Retina (tissue), 1 donor: ENCODE data around the gene IKZF1.

Experiments used
- DNase-seq: peaks from one replicate; pipeline ENCODE4 v3.0.0-alpha.2; 2016

The IKZF1 gene

DNA sequence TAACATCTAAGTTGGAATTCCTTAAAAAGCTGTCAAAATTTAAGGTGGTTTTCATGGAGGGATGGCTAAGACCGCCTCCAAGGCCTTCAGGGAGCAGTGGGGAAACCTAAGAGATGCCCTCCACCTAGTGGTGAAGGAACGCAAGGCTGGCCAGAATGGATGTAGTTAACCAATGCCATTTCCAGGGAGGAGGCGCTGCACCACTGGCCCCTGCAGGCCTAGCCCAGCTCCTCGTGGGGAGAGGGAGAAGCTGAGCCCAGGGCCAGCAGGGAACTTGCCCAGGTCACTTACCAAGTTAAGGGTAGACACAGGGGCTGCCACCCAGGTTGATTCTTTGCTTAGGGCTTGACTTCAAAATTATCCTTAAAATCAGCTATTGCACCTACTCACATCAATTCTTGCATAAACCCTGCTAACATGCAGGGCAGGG is 113.6 kb downstream of the IKZF1 start:
- peak; percentile 77 for DNase-seq

DNA sequence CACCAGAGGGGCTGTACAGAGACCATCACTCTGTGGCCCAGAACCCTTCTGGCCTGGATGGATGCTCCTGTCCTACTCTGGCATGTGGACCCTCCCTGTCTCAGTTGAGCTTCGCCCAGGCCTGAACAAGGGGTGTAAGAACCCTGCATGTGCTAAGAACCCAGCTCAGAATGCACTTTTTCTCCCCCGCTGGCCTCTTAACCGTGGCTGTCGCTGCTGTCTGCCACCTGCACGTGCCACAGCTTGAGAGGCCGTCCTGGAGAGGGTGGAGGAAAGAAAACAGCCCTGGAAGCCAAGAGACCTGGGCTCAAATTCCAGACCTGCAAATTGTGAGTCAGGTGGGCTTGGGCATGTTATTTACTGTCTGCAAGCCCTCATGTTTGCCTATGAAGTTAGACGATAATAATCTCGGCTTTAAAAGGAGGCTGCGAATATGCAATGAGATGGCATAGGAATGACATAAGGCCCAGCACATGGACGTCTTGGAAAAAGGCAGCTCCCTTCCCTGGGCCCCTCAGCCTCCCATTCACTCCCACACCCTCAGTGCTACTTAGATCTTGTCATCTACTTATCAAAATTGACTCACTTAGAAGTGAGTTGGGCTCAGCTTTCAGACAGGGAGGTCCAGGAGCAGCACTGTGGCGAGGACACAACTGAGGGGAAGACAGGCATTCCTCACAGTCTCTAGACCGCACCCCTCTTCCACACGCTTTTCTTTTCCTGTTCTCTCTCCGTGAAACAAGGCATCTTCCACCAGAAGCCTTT is 114.2 kb downstream of the IKZF1 start:
- DNase-seq = no peak

DNA sequence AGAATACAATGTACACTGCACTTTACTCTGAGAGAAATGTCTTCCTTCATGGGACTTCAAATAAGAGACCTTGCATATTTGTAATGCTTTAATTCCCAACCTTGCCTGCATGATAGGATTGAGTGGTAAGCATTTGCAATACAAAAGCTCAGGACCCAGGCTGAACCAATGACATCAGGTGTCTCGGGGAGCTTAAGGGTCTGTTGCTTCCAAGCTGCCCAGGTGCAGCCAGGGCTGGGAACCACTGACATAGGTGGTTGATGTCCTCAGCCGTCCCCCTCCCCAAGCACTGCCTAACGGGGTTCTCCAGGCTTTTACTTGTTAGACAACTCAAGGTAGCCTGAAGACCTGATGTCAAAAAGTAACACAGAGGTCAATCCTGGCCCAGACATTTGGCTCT is 116.5 kb downstream of the IKZF1 start:
- no peak for DNase-seq

DNA sequence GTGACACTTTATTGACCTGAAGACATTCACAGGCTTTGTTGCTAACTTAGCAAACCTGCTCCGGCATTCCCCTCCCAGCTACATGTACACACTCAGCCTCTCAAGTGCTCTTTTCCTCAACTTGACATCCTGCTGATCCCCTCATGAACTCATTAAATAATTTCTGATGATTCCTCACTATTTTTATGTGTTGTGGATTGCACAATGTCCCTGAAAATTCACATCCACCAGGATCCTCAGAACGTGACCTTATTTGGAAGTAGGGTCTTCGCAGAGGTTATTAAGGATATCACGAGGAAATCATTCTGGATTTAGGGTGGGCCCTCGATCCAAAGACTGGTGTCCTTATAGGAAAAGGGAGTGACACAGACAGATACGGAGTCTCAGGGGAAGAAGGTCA is 118.3 kb downstream of the IKZF1 start:
- DNase-seq = no peak

DNA sequence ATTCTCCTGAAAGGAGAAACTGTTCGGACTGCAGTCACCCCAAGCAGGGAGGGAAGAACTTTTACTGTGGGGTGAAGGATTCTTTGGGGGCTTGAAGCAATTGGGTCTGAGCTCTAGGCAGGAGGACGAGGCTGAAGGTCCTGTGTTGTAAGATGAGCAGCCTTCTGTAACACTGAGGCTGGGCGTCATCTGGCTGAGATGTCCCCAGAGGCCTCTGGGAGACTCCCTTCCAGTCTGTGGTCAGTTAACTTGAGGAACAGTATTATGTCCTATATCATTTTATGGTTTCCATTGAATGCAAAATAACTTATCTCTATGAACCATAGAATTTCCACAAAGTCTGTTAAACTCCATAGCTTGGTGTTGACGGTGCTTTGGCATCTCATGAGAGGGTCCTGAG is 119.3 kb downstream of the IKZF1 start:
- no peak for DNase-seq

DNA sequence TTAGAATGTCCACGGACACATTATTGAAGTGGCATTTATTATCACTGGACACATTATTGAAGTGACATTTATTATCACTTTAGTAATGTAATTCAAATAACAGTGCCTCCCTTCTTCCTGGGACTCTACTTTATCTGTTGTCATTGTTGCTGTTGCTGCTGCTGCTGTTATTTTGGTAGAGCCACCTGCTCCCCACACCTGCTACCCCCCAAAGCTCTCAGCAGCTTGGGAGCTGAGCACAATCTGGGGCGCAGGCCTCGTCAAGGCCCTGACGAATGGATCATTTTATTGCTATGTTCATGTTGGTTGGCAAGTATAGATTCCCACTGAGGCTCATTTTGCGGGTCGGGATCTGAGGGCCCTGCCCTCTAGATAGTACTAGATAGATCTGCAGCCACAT is 120.8 kb downstream of the IKZF1 start:
- DNase-seq = no peak

DNA sequence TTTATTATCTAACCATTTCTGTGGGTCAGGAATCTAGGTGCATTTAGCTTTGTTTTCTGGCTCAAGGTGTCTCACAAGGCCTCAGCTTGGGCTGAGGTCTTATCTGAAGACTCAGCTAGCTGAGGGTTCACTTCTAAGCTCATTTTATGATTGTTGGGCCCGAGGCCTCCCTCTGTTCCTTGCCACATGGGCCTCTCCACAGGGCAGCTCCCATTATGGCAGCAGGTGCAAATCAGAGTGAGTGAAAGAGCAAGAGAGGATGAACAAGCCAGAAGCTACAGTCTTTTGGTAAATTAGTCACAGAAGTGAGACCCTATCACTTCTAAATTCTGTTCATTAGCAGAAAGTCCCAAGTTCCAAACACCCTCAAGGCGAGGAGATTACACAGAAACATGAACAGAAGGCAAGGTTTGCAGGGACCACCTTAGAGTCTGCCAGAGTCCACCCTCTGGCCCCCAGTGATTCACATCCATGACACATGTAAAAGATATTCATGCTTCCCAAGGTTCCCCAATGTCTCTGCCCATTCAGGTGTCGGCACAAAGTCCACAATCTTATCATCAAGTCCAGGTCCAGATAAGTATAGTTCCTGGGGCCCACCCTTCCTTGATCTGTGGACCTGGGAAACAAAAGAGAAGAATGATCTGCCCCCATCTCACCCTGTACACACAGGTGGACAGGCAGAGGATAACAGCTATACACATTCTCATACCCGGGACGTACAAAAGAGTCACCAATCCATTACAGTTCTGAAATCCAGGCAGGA is 121.9 kb downstream of the IKZF1 start:
- DNase-seq = no peak

DNA sequence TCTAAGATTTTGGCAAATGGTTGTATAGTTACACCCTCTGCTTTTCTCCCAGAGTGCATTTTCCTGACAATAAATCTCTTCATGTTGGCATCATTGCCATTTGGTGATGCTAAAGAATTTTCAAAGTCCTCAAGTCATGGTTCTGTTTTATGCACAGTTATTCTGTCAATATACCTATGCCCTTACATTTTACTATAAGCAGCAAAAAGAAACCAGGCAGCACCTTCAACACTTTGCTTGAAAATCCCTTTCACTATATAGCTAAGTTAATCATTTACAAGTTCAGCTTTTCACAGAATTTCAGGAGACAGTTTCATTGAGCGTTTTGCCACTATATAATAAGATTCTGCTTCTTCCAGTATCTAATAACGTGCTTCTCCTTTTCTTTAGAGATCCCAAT is 123.0 kb downstream of the IKZF1 start:
- no peak for DNase-seq

DNA sequence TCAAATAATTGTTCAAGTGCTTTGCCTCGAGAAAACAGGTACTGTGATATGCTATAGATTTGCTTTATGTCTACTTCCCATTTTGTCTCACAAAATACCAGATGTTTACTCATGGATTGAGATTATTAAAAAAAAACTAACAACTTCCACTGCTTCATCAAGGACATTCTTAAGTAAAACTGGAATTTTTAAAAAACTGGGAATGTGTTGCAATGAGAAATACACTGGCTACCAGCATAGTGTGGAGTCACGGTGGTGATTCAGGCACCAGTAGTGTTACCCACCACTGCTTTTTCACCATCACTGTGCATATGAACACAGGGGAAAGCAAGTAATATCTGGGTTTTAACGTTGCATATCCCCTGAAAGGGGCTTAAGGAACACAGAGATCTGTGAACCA is 124.4 kb downstream of the IKZF1 start:
- DNase-seq = no peak

DNA sequence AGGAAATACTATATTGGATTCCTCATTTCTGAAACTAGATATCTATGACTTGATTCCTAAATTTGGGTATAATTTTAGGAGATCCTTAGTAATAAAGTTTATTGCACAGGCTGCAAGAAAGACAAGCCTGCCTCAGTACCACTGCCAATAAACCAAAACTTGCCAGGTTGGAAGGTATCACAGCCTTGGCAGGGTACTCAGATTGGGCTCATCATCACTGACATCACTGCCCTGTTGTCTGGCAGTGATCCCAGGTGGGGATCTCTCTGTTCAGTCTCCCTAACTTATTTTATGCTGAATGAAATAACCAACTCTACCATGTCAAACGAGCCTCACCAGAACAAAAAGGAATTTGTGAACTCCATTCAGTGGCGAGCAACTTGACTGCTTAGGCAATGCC is 126.8 kb downstream of the IKZF1 start:
- no peak for DNase-seq

DNA sequence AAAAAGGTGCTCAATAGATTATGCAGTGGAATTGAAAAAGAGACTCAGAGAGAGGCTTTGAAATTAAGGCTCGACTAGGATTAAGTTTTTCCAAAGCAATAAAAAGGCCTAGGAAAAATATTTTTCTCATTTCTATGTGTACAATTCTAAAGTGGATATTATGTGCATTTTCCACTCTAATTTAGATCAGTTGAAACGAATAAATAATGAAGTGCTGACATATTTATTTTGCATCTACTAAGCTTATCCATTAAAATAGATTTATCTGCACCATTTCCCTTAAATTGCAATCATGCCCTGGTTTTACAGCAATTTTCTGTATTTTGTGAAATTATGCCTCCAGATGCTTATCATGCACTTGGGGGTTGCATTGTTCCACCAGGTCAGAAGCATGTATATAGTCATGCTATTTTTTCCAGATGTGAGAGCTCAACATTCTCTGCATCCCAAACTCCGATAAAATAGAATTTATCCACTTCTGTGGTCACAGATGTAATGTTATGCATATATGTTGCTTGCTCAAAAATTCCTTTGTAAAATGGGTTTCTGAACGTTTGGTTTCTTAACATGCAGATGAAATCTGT is 127.3 kb downstream of the IKZF1 start:
- DNase-seq = no peak

DNA sequence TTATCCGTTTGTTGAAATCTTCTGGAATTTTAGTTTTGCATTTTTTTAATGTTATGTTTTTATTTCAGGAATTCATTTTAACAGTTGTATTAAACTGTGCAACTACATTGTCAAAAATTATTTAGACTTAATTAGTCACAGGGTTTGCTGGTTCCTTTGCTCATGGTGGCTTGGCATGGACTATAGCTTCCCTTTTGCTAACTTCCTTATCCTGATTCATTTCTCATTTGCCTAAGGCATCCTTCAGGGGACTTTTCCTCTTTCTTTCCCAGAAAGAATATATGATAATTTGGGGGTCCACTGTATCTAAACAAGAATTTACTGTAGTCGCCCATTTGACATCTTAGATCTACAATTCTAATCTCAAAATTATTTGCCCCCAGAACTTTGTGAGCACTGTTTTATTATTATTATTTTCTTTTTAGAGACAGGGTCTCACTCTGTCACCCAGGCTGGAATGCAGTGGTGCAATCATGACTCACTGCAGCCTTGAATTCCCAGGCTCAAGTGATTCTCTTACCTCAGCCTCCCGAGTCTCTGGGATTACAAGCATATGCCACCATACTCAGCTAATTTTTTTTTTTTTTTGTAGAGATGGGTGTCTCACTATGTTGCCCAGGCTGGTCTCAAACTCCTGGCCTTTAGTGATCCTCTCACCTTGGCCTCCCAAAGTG is 131.8 kb downstream of the IKZF1 start:
- no peak for DNase-seq

DNA sequence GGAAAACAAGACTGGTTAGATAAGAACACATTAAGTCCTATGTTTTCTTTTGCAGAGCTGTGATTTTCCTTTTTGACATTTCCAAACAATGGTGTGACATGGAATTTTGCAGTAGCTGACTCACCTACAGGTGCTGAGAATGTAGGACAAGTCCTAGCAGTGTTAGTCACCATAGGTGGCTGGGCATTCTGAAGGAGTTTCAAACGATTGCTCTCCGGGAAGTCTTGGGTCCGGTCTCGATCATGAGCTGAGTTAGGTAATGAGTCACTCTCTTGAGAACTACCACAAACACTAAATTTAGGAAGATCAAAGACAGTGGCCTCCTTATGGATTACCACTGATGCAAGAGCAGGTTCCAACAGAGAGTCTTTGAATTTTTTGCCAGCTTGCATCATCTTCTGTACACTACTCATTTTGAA is 142.0 kb downstream of the IKZF1 start:
- no peak for DNase-seq

DNA sequence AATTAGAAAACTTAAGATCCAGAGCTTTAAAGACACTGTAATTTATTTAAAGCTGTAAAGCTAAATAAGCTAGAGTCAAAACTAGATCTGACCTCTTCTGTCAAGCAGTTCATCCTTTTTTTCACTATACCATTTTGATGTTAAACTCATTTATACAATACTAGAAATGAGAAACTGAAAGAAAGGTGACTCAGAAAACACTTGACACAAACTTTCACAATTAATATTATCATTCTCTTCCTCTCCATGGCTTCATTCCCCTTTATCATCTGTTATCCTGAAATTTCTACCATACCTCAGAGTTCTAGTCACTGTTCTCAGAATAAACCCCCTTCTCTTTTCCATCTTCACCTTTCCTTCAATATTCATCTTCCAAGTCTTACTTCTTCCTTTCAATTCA is 144.3 kb downstream of the IKZF1 start:
- DNase-seq = no peak

DNA sequence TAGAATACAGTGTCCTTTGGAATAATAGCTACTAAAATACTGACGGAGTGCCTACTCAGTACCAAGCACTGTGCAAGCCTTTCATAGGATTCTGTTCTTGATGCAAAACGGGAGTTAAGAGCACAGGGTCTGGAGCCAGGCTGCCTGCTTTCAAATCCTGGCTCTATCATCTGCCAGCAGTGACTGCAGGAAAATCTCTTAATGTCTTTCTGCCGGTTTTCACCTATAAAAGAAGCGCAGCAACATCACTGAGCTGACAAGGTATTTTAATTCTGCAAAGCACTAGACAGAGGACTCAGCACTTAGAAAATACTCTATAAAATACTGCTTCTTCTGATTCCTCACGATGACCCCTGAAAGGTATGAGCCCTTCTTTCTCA is 145.0 kb downstream of the IKZF1 start:
- no peak for DNase-seq

DNA sequence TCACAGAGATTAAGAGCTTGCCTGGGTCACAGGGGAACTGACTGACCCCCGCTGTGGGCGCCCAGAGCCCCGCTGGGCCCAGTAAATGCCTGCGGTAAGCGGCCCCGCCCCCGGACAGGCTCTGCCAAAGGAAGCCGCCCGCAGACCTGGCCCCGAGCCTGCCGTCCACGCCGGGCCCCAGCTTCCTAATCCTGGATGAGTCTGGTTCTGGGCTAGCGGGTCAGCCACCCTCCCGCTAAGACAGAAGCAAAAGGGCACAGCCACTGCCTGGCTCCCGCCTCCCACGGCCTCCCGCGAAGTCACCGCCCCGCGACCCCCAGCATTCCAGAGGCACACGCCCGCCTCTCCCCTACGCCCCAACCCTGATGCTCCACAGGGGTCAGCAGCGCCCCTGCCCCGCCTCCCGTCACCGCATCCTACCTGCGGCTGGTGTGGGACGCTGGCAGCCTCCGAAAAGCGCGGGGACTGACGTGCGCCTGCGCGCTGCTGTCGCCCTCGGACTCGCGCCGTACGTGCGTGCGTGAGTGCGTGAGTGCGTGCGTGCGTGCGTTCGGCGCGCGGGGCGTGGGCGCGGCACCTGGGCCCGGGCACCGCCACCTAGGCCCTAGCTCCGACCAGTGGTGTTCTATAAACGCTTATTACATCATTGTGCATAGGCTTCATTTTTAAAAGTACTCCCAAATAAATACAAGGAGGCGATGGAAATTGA is 145.5 kb downstream of the IKZF1 start, which contains the start of gene FIGNL1:
FIGNL1 (minus strand) TSS at position 470 of the 709 bp plus-strand sequence. CDS start 3,063 bp downstream, outside the sequence.
- DNase-seq = peak; percentile 91

DNA sequence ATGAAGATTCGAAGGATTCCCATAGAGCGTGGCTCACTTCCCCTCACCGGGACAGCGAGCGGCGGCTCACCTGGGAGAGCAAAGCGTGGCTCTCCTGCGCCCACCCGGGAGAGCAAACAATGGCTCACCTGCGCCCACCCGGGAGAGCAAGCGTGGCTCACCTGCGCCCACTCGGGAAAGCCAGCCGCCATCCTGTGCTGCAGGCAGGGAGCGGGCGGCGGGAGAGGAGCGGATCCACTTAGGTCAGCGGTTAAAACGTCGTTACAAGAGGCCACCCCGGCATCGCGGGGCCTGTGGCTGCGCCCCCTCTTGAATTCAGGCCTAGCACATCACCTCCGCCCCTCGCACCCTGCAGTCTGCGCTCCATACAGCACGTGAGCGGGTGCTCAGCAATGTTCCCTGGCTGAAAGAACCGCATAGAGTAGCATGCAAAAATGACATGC is 146.1 kb downstream of the IKZF1 start:
- DNase-seq = no peak
